Calu3 (cell line): ENCODE measurements around the gene GRB10. TPM values are rescaled to one million over a fixed set of nuclear protein-coding genes. Genes with fewer than 3 reads are reported as not detected.

Experiments used
- BruUV-seq: library from RNA; stranded (reverse); fragments of 400-500 nt; replicated peaks from 2 replicates; lab custom pipeline; 2021; lab: Mats Ljungman, UMichigan
- CTCF ChIA-PET: fragments of 300-600 bp; sonication (Branson Sonifier 250); formaldehyde crosslinking; loops from one replicate; lab custom pipeline; 2022; ENCODE audit warnings: antibody characterized with exemption; lab: Charles Lee
- DNase-seq: peaks from one replicate; pipeline ENCODE4 v3.0.0; 2022
- H3K27ac Mint-ChIP-seq: one replicate; pipeline ENCODE4 v1.8.0; 2022; ENCODE audit warnings: mixed read lengths; ENCODE audit not compliant: unreplicated experiment
- H3K27me3 Mint-ChIP-seq: one replicate; pipeline ENCODE4 v1.8.0; 2022; ENCODE audit warnings: mixed read lengths; ENCODE audit not compliant: unreplicated experiment
- H3K36me3 Mint-ChIP-seq: one replicate; pipeline ENCODE4 v1.8.0; 2022; ENCODE audit warnings: mild to moderate bottlenecking, moderate library complexity, mixed read lengths; ENCODE audit not compliant: insufficient read depth, unreplicated experiment
- H3K4me1 Mint-ChIP-seq: one replicate; pipeline ENCODE4 v1.8.0; 2022; ENCODE audit warnings: mild to moderate bottlenecking, low read depth, mixed read lengths; ENCODE audit not compliant: unreplicated experiment
- H3K4me3 Mint-ChIP-seq: one replicate; pipeline ENCODE4 v1.8.0; 2022; ENCODE audit warnings: mild to moderate bottlenecking, low read depth, moderate library complexity, mixed read lengths; ENCODE audit not compliant: unreplicated experiment
- H3K9me3 Mint-ChIP-seq: one replicate; pipeline ENCODE4 v1.8.0; 2022; ENCODE audit warnings: low read depth, mixed read lengths; ENCODE audit not compliant: unreplicated experiment
- CTCF ChIP-seq: fragments of 200-600 bp; IDR thresholded peaks from one replicate; pipeline ENCODE4 v1.8.0; 2022; ENCODE audit warnings: antibody characterized with exemption; ENCODE audit not compliant: unreplicated experiment
- intact Hi-C: fragments of 100-400 bp; cut with micrococcal nuclease; formaldehyde crosslinking; loops from one replicate; pipeline ENCODE4 v1.10.0; 2022; ENCODE audit not compliant: unreplicated experiment
- total RNA-seq: library from RNA; stranded (reverse); gene quantifications from 2 replicates; pipeline ENCODE4 v1.2.3, GENCODE V29; 2022

Gene GRB10
- total RNA-seq, 1 experiment from 2014 or later, result 90.6 TPM

- no peak for TF ChIP-seq CTCF
- BruUV-seq, result no TSS peak
- CTCF ChIA-PET, result no interaction called here
- no peak overlapping the region for H3K27ac Mint-ChIP-seq
- no peak overlapping the region for H3K4me3 Mint-ChIP-seq
- H3K36me3 Mint-ChIP-seq, result no peaks in the 10 kb centered on the region
- intact Hi-C loops, result no loop called here
- H3K4me1 Mint-ChIP-seq, result no peaks in the 10 kb centered on the region
- no peaks in the 10 kb centered on the region for H3K27me3 Mint-ChIP-seq
- no peak for DNase-seq
- H3K9me3 Mint-ChIP-seq, result no peaks in the 10 kb centered on the region
Observed at GRCh38 chr7:50557099-50557498, 225.6 kb downstream of the GRB10 start.

GRCh38 chr7:50556247-50556991 is 226.3 kb downstream of the GRB10 start:
- Mint-ChIP-seq H3K9me3 (no peaks in the 10 kb centered on the region), H3K4me1 (no peaks in the 10 kb centered on the region), H3K4me3 (no peak overlapping the region), H3K36me3 (no peaks in the 10 kb centered on the region), H3K27me3 (no peaks in the 10 kb centered on the region), H3K27ac (no peak overlapping the region)
- TF ChIP-seq CTCF, result no peak
- intact Hi-C loops, result no loop called here
- CTCF ChIA-PET, result no interaction called here
- DNase-seq, result no peak
- no TSS peak for BruUV-seq

- BruUV-seq, result no TSS peak
- no peaks in the 10 kb centered on the region for H3K27me3 Mint-ChIP-seq
- CTCF ChIA-PET, result no interaction called here
- H3K36me3 Mint-ChIP-seq, result no peaks in the 10 kb centered on the region
- H3K4me1 Mint-ChIP-seq, result no peaks in the 10 kb centered on the region
- H3K9me3 Mint-ChIP-seq, result no peaks in the 10 kb centered on the region
- intact Hi-C loops, result no loop called here
- TF ChIP-seq CTCF, result no peak
- DNase-seq, result no peak
- no peak overlapping the region for H3K27ac Mint-ChIP-seq
- no peak overlapping the region for H3K4me3 Mint-ChIP-seq
Observed at GRCh38 chr7:50555594-50556140, 227.0 kb downstream of the GRB10 start.

GRCh38 chr7:50554431-50555322 is 228.0 kb downstream of the GRB10 start:
- no peaks in the 10 kb centered on the region for H3K9me3 Mint-ChIP-seq
- TF ChIP-seq CTCF, result no peak
- H3K4me3 Mint-ChIP-seq, result no peak overlapping the region
- intact Hi-C loops, result no loop called here
- H3K36me3 Mint-ChIP-seq, result no peaks in the 10 kb centered on the region
- H3K27me3 Mint-ChIP-seq, result no peaks in the 10 kb centered on the region
- no peaks in the 10 kb centered on the region for H3K4me1 Mint-ChIP-seq
- no TSS peak for BruUV-seq
- no peak for DNase-seq
- H3K27ac Mint-ChIP-seq, result no peak overlapping the region
- CTCF ChIA-PET, result no interaction called here
